Stimulated activated CD8-positive, alpha-beta memory T cell treated with anti-CD3 and anti-CD28 coated beads, Interleukin-12 subunit alpha, Interleukin-12 subunit beta, amount 100 ng/mL, for 24 hours (primary cell): ENCODE measurements around the gene MAP4.
"Not testable (repeated sequence)": the region's sequence is repeated elsewhere in the genome, so short reads cannot be mapped to it uniquely, and the experiment has no call there.

Experiments
- DNase-seq: peaks from one replicate; pipeline ENCODE4 v3.0.0-alpha.2; 2020; ENCODE audit errors: extremely low read depth

Gene MAP4

DNA sequence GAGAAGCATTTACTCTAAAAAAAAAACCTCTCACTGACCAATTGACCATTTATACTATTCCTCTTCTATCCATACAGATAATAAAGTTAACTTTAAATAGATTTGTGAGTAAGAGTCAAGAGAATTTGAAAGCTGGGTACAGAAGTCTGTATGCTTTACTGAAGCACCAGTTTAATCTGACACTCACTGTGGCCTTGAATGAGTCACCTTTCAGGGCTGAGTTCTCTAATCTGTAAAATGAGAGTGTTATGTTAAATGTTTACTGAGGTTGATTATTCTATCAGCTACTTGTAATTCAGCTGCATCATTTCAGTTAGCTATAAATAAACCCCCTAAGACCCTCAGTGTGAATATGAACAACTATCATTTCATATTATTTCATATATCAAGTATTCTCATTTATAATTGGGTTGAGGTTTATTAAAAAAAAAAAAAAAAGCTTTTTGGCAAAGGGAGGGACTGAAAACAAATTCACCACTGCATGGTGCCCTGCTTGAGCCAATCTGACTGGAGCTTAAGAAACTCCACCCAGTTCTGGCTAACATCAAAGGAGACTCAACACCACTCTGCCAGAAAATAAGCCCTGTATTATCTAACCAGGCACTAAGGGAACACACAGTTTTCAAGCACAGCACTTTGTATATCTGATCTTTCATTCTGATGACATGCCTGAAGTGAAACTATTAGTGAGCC is 2.8 kb downstream of the MAP4 start:
- no peak for DNase-seq

DNA sequence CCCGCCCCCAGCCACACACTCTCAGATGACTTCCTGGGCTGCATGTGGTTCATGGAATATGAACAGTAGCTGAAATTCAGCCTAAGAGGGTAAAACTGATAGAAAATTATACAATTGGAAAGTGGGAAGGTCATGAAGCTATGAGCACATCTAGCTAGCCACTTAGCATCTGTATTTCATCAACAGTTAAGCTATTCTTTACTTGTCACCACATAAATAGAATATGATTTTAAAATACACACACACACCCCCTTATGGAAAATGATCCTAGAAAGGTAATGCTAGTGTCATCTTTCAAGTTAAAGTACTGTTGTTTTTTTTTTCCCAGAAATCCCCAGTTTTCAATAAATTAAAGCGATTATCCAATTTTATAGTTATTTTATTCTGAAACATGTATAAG is 3.6 kb downstream of the MAP4 start:
- DNase-seq, result no peak

DNA sequence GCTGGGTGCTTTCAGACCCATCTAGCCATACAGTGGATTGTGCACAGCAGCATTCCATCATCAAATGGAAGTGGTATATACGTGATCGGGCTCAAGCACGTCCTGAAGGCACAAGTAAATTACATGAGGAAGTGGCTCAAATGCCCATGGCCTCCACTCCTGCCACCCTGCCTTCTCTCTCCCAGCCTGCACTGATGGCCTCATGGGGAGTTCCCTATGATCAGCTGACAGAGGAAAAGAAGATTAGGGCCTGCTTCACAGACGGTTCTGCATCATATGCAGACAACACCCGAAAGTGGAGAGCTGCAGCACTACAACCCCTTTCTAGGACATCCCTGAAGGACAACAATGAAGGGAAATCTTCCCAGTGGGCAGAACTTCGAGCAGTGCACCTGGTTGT is 8.2 kb downstream of the MAP4 start:
- DNase-seq, result not testable (repeated sequence)

DNA sequence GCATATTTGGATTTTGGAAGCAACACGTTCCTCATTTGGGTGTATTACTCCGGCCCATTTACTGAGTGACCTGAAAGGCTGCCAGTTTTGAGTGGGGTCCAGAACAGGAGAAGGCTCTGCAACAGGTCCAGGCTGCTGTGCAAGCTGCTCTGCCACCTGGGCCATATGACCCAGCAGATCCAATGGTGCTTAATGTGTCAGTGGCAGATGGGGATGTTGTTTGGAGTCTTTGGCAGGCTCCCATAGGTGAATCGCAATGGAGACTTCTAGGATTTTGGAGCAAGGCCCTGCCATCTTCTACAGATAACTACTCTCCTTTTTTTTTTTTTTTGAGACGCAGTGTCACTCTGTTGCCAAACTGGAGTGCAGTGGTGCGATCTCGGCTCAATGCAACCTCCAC is 8.9 kb downstream of the MAP4 start:
- not testable (repeated sequence) for DNase-seq

- DNase-seq, result not testable (repeated sequence)
These were observed 9.4 kb downstream of the MAP4 start for GRCh38 chr3:48006794-48007193.

- no peak for DNase-seq
These were observed 11.5 kb downstream of the MAP4 start for GRCh38 chr3:48004694-48005093.

GRCh38 chr3:48002787-48003186 is 13.4 kb downstream of the MAP4 start:
- DNase-seq, result no peak

DNA sequence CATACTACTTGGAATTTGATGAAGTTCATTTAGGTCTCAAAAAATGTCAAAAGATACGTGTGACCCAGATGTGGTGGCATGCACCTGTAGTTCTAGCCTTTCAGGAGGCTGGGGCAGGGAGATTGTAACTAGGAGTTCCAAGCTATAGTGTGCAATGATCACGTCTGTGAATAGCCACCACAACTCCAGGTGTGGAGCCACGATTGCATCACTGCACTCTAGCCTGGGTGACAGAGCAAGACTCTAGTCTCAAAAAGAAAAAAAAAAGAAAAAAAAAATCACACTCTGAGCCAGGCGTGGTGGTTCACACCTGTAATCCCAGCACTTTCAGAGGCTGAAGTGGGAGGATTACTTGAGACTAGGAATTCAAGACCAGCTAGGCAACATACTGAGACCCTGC is 14.2 kb downstream of the MAP4 start:
- no peak for DNase-seq

DNA sequence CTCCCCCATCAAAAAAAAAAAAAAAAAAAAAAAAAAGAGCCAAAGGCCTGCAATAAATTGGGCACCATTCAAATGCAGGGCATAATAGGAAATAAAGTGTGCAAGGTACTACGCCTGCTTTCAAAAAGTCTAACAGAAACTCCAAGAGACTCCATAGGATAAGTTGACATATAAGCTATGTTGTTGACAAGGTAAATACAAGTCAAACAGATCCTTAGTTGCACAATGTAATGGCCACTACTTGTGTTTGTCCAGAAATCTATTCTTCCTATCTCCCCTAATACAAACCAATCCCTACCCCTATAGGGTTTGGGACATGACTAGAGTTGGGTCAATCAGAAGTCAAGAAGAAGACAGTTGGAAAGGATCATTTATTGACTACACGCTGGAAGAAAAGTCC is 16.0 kb downstream of the MAP4 start:
- DNase-seq, result no peak

DNA sequence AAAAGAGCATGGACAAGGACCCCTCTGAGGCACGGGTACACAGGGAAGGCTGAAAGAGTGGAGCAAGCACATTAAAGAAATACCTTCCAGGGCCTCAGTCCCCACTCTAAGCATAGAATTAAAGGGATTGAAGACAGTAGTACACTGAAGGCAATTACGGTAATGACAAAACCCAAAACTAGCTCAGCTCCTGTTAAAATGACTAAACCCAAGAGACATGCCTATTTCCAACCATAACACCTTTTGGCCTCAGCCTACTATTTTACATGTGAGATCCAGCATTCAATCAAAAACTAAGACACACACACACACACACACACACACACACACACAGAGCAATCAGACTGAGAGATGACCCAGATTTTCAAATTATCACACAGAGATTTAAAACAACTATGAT is 19.8 kb downstream of the MAP4 start:
- DNase-seq, result no peak

DNA sequence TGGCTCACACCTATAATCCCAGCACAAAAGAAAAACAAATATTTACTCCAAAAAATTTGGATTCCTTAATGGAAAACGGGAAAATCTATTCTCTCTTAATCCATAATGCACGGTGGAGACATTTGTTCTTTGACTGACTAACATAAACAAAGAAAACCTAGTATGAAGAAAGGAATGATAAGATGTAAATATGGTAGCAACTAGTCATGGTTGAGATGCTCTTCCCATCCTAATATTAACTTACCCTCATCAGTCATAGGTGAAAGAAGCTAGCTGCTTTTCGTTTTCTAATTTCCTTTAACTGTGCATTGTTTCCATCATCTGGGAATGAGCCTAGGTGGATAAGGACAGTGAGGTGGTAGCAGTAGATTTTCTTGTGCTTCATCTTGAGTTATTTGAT is 22.0 kb downstream of the MAP4 start:
- no peak for DNase-seq

DNA sequence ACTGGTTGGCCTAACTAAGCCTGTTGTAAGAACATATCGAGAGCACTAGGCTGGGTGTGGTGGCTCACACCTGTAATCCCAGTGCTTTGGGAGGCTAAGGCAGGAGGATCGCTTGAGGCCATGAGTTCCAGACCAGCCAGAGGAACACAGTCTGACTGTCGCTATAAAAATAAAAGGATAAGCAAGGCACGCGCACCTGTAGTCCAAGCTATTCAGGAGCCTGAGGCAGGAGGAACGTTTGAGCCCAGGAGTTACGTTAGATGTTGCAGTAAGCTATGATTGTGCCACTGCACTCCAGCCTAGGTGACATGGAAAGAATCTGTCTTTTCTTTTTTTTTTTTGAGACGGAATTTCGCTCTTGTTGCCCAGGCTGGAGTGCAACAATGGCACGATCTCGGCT is 24.9 kb downstream of the MAP4 start:
- DNase-seq, result no peak

- DNase-seq, result peak; percentile 33
These were observed 26.2 kb downstream of the MAP4 start for GRCh38 chr3:47989981-47990440.

DNA sequence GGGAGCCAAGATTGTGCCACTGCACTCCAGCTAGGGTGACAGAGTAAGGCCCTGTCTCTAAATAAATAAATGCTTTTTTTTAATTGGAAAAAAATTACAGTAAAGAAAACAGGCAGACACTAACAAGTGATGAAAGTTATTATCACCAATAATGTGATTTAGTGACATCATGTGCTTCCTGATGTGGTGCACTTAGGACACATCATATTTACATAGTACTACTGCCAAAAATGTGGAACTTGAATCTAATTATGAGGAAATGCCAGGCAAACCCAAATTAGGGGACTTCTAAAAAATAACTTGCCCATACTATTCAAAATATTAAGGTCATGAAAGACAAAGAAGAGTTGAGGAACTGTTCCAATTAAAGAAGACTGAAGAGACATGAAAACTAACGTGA is 30.8 kb downstream of the MAP4 start:
- no peak for DNase-seq

DNA sequence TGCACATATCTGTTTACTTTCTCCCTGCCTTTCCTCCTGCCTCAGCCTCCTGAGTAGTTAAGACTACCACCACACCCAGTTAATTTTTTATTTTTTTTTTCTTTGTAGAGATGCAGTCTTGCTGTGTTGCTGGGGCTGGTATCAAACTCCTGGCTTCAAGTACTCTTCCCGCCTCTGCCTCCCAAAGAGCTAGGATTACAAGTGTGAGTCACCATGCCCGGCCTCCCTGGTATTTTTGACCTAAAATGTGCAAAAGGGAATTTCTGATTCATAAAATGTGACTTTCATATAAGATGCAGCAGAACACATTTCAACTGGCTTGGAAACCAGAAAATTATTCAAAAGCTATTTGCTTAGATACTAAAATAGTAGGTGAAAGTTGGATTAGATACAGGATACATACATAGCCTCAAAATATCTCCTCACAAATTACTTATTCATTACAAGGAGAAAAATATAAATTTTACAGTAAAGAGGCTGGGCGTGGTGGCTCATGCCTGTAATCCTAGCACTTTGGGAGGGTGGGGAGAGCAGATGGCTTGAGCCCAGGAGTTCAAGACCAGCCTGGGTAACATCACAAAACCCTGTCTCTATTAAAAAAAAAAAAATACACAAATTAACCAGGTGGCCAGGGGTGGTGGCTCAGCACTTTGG is 32.0 kb downstream of the MAP4 start:
- DNase-seq, result no peak

- DNase-seq, result no peak
These were observed 35.4 kb downstream of the MAP4 start for GRCh38 chr3:47980795-47981194.

DNA sequence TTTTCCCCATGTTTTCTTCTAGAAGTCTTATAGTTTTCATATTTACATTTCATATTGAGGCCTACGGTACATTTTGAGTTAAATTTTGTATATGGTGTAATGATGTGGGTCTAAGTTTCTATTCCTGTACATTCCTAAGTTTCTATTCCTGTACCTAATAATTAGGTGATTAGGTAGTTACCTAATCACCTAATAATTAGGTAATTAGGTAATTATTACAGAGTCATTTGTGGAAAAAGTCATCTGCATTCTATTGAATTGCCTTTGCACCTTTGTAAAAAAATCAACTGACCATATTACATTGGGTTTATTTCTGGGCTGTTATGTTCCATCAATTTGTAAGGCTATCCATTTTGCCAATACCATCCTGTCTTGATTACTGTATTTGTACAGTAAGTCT is 37.1 kb downstream of the MAP4 start:
- no peak for DNase-seq

GRCh38 chr3:47978386-47978785 is 37.8 kb downstream of the MAP4 start:
- no peak for DNase-seq

DNA sequence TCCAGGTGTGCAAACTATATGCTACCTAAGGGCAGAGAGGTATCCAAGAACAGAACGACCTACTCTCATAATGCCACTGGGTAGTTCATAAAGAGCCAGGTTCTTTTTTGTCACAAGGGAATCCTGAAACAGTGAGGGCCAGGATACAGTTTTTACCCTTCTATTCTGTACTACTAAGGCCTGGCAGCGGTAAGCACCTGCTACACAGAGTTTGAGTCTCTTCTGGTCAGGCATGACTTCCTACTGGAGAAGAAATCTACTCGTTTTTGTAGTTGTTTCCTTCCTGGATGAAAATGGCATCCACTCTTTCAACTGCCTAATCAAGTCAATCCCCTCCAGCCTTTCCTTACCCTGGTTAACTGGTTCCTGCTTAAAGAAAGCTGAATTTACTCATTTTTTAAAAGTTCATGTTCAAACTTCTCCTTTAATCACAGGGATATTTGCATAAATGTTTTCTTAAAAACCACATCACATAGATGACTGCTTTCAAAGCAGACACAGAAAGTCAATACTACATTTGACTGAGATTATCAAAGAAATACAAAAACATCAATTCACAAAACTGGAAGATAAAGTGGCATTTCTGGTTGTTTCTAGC is 40.0 kb downstream of the MAP4 start:
- no peak for DNase-seq

DNA sequence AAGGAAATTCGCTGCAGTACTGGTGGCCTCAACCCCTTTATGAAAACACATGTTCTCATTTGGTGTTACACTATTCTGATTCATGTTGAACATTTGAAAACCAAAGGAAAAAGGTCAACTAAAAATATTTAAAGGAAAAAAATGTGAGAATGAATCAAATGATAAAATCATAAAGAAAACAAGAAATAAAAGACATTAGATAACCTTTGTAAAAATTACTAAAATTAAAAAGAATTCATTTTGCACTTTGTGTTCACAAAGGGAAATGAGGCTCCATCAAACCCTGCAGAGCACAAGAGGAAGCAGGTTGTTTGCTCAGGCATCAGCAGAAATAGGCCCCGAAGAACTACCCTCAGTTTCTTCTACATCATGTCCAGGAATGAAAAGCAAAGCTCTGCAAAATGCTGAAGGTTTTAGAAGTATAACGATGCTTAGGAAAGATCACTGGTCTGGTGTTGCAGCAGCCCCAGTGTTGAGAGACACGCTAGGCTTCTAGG is 41.2 kb downstream of the MAP4 start:
- no peak for DNase-seq

- DNase-seq, result no peak
These were observed 45.1 kb downstream of the MAP4 start for GRCh38 chr3:47971081-47971480.

GRCh38 chr3:47964740-47965139 is 51.5 kb downstream of the MAP4 start:
- no peak for DNase-seq
